CD4-positive, alpha-beta T cell treated with Interleukin-12 subunit alpha and Interleukin-12 subunit beta, for 1 hour (primary cell): Measurements from ENCODE around the gene PPP6R1.
"Not testable (repeated sequence)": the region's sequence is repeated elsewhere in the genome, so short reads cannot be mapped to it uniquely, and the experiment has no call there.

Experiments
- DNase-seq: peaks from one replicate; pipeline ENCODE4 v3.0.0-alpha.2; 2020

The PPP6R1 gene

GRCh38 chr19:55241935-55242464, 16.8 kb downstream of the PPP6R1 start:
- no peak for DNase-seq

- DNase-seq = no peak
Measured at GRCh38 chr19:55241143-55241934, 17.5 kb downstream of the PPP6R1 start.

GRCh38 chr19:55240713-55241020, 18.1 kb downstream of the PPP6R1 start:
- DNase-seq = no peak

- no peak for DNase-seq
Measured at GRCh38 chr19:55239004-55239403, 19.8 kb downstream of the PPP6R1 start.

- no peak for DNase-seq
Measured at GRCh38 chr19:55238030-55238429, 20.8 kb downstream of the PPP6R1 start.

- no peak for DNase-seq
Measured at GRCh38 chr19:55232986-55233385, 25.8 kb downstream of the PPP6R1 start.

- DNase-seq = no peak
Measured at GRCh38 chr19:55232286-55232602, 26.6 kb downstream of the PPP6R1 start.

GRCh38 chr19:55231391-55232285, 27.2 kb downstream of the PPP6R1 start:
- no peak for DNase-seq

GRCh38 chr19:55230780-55231179, 28.0 kb downstream of the PPP6R1 start:
- DNase-seq = no peak

- DNase-seq = no peak
Measured at GRCh38 chr19:55230329-55230728, 28.5 kb downstream of the PPP6R1 start.

GRCh38 chr19:55229789-55230182, 29.0 kb downstream of the PPP6R1 start:
- DNase-seq = no peak

- DNase-seq = no peak
Measured at GRCh38 chr19:55229145-55229788, 29.6 kb downstream of the PPP6R1 start.

GRCh38 chr19:55228403-55229031, 30.3 kb downstream of the PPP6R1 start, which contains the start of gene TMEM86B:
Gene TMEM86B, minus strand, starts transcription at chr19:55228763. Its CDS starts 22 bp downstream, at chr19:55228741.
- DNase-seq = no peak

GRCh38 chr19:55228015-55228391, 30.8 kb downstream of the PPP6R1 start:
- DNase-seq = no peak

- no peak for DNase-seq
Measured at GRCh38 chr19:55227241-55228014, 31.4 kb downstream of the PPP6R1 start.

GRCh38 chr19:55226788-55227187, 32.0 kb downstream of the PPP6R1 start:
- DNase-seq = no peak

- no peak for DNase-seq
Measured at GRCh38 chr19:55226273-55226672, 32.5 kb downstream of the PPP6R1 start.

GRCh38 chr19:55225415-55225958, 33.3 kb downstream of the PPP6R1 start:
- DNase-seq = no peak

- DNase-seq = not testable (repeated sequence)
Measured at GRCh38 chr19:55224679-55225414, 34.0 kb downstream of the PPP6R1 start.

- DNase-seq = no peak
Measured at GRCh38 chr19:55224038-55224665, 34.7 kb downstream of the PPP6R1 start.
